ENCODE measurements around the gene ZNF277.

Gene ZNF277

DNA sequence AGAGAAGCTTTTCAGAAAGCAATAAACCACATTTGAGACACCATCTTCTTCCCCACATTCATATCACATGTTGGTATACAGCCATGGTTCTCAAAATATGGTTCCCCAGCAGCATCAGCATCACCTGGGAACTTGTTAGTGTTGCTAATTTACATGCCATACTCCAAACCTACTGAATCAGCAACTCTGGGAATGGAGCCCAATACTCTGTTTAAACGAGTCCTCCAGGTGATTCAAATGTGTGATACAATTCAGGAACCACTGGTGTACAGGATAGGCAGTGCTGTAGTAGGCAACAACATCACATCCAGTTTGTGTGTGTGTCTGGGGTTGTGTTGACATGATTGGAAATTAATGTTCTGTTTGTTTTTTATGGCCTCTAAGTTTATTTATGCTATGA is 47.7 kb downstream of the ZNF277 start:
- no peak for DNase-seq (ENCODE audit: low read depth in 3 of 3)

DNA sequence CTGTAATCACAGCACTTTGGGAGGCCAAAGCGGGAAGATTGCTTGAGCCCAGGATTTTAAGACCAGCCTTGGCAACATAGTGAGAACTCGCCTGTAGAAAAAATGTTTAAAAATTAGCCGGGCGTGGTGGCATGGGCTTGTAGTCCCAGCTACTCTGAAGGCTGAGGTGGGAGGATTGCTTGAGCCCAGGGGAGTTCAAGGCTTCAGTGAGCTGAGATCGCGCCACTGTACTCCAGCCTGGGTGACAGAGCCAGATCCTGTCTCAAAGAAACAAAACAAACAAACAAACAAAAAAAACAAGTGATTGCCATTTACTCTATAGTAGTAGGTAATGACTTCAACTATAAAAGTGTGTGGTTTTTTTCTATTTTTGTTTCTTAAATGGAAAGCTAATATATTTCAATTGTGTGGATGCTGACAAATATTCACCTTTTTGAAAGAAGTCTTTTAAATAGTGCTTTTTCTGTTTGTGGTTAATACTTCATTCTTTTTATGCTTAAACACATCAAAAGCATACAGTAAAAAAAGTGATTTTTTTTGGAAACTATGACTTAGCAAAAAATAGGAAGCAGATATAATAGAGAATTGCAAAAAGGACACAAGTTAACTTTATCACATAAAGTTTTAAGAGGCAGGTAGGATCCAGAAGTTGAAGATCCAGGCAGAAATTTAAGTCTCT is 48.4 kb downstream of the ZNF277 start:
- no peak for DNase-seq (ENCODE audit: low read depth in 3 of 3)

DNA sequence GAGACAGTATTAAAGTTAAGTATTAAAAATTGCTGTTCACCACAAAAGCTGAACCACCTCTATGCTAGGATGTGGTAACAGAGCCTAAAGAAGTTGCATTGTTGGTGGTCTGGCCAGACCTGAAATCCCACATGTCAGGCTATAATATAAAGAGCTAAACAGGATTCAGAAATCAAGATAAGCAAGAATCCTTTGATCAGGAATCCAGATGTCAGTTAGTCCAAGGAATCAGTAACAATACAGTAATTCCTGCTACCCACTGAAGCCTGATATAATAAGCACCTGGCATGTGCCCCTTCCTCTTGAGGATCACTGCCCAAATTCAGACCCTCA is 48.9 kb downstream of the ZNF277 start:
- no peak for DNase-seq (ENCODE audit: low read depth in 3 of 3)

DNA sequence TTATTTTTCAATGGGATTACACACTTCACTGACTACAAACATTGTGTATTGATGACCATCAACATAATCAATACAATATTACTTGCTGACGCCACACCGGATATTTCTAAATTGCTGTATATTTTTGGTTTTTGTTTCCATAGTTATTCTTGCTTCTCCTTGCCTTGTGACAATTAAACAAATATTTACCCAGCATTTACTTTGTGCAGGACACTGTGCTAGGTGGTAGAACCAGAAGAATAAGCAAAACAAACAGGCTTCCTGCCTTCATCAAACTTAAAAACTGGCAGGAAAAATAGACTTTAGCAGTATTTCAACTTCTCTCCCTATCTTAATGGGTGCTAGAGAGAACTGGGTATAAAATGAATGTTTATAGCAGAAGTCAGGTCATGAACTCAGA is 50.6 kb downstream of the ZNF277 start:
- no peak for DNase-seq (ENCODE audit: low read depth in 3 of 3)

DNA sequence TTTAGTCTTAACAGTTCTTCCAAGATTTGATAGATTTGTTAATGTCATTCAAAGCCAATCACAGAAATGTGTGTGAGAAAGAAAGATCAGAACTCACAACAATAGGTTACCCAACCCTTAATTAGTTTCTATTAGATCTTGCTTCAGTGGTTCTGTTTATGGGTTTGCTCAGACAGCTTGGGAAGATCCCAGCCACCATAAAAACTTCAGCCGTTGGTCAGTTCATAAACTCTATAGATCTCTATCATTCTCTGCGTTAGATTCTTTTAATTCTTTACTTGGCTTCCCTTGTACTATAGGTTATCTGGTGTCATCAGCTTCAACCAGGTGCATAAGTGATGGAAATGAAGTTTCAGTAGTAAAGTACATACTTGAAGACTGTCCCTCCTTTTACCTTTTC is 54.4 kb downstream of the ZNF277 start:
- DNase-seq (ENCODE audit: low read depth in 3 of 3) = no peak

DNA sequence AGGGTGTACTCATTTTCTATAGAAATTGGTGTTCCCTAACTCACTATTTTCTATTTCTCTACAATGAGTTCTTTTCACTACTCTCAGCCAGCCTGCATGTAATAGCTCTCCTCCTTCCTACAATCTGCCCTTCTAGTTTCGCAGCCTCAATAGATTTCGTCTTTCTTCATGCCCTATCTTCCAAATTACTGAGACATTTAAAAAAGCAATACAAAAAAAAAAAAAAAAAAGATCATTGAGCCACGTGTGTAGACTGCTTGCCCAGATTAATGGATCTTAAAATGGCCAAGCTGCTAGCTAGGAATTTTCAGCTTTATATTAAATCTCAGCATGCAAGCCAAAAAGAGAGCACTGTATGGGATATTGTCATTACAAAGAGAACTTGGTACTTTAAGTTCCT is 55.5 kb downstream of the ZNF277 start:
- DNase-seq (ENCODE audit: low read depth in 3 of 3) = no peak

DNA sequence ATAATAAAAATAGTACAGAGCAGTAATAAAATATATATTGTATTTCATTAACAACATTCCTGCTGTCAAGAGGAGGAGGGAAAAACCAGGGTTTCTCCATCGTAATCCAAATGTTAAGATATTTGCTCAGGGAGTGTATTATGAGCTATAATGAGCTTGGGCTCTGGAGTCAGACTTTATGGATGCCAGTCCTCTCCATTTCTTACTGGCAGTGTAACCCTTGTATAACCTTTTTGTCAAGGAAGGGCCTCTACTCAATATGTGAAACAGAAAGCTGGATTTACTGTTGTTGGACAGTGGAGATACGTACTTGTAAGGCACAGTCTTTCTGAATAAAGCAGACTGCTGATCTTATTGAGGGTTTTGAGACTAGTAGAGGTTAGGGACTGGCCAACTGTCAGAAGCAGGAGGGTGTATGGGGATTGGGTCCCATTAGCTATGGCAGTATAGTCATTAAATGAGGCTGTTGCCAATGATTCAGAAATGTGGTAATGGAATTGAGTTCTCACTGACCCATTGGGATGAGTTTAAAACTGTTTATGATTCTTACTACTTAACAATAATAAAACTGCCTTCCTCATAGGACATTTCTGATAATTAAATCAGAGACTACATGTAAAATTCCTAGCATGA is 56.5 kb downstream of the ZNF277 start:
- no peak for DNase-seq (ENCODE audit: low read depth in 3 of 3)

DNA sequence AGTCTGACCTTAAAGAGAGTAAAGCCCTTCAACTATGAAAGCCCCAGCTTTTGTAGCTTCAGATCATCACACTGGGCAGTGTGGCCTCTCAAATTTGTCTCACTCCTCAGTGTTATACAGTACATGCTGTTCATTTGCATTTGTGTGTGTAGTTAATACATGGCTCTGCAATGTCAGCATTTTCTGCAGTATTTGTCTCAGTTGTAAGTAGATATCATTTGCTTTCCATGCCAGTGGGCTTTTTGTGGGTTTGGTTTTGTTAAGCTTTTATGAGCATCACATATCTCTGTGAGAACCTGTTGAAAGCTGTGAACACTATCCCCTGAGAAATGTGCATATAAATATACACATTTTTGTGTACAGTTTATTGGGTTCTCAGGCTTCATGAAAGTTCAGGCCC is 57.0 kb downstream of the ZNF277 start:
- no peak for DNase-seq (ENCODE audit: low read depth in 3 of 3)

DNA sequence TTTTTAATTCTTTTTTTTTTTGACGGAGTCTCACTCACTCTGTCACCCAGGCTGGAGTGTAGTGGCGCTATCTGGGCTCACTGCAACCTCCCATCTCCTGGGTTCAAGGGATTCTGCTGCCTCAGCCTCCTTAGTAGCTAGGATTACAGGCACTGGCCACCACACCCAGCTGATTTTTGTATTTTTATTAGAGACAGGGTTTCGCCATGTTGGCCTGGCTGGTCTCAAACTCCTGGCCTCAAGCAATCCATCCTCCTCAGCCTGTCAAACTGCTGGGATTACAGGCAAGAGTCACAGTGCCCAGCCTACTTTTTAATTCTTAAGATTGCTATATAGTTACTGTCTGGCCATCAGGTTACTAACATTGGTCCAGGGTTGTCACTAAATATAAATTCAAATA is 59.6 kb downstream of the ZNF277 start:
- no peak for DNase-seq (ENCODE audit: low read depth in 3 of 3)

DNA sequence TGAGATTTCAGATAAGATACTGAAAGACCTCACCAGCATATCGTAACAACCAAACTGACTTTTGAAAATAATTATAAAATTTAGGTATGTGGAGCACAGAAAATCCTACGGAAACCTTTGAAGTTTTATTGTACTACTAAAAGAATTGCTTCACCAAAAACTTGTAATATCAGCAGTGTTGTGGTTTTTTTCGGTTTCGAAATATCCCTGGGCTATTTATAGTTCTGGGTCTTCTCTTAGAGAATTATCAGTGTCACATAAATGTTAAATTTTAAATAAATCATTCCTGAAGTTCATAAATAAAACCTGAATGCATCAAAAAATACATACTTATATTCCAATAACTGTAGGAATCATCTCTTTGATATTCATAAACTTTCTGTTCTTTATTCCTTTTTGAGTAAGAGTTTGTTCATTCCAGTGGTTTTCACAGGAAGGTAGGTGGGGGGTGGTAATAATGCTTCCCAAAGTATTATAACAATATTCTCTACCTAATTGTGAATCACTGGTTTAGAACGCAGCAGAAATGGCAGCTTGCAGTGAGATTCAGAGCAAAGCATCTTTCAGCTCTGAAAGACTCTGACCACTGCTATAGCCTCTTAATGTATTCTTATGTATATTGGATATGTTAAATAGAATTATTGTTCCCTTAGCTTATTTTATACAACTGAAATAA is 60.2 kb downstream of the ZNF277 start:
- DNase-seq (ENCODE audit: low read depth in 3 of 3) = no peak

DNA sequence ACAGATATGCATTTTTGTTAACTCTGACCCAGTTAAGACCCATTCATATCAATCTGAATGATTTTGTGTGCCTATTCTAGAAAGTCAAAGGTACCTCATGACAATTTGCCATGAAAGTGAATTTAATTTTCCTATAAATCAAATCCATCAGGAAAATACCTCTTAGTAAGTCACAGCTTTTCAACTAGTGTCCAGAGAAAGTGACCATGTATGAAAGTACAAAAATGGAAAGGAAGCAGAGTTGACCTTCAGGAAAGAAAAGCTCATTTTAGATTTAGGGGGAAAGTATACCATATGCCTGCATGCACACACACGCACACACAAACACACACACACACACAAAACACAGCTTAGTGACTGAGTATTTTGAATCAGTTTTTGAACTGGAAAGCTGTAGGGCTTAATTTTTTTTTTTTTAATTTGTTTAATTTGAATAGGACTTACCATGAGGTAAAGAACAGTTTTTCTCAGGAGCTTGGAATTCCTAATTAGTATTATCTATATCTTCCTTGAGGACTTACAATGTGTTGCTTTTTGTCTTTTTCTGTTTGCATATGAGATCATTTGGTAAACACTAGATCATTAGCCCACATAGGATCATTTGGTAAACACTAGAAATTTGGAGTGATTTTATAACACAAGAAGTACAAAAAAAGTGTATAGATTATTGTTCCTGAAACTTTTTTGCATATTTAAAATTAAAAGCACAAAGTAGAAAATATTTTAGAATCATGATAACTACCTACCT is 61.6 kb downstream of the ZNF277 start:
- DNase-seq (ENCODE audit: low read depth in 3 of 3) = no peak

DNA sequence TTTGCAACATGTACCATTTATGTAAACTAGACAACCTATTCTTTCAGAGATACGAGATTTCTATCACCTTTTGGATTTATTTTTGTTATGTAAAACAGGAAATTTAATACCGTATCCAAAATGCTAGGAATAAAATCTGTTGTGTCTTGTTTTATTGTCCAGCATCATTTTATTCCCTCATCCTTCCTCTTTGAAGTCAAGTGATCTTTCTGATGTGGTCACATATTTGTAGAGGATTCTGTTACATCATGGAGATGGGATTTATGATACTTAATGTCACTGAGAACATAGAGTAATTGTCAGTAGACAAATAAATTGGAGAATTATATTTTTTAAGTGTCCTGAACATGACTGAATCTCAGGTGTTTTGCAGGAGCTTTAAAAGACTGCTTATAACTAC is 64.7 kb downstream of the ZNF277 start:
- DNase-seq (ENCODE audit: low read depth in 3 of 3) = no peak

DNA sequence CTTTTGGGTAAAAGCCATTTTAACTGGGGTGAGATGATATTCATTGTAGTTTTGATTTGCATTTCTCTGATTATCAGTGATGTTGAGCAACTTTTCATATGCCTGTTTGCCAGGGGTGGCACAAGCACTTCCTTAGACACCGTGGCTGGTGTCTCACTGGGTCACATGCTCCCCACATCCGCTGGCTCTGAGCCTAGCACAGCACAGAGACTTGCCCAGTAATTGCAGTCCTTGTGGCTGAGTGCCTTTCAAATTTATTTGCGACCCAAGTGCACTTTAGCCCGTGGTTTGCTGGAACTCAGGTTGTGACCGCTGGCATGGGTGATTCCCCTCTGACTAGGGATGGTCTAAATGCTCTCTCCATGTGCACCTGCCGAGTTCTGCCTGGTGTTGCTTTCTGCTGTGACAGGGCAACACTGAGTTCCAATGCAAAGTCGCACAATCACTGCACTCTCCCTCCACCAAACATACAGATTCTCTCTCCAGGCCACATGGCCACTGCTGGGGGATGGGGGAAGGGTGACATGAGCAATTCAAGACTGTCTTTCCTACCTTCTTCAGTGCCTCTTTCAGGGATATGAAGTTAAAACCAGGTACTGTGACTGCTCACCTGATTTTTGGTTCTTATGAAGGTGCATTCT is 66.5 kb downstream of the ZNF277 start:
- no peak for DNase-seq (ENCODE audit: low read depth in 3 of 3)

DNA sequence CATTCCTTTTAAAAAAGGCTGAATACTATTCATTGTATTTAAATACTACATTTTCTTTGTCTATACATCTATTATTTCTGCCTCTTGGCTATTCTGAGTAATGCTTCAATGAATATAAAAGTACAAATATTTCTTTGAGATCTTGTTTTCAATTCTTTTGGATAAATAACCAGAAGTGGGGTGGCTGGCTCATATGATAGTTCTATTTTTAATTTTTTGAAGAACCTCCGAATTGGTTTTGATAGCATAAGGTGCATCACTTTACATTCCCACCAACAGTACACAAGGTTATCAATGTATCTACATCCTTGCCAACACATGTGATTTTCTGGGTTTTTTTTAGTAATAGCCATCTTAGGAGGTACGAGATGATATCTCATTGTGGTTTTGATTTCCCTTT is 72.5 kb downstream of the ZNF277 start:
- no peak for DNase-seq (ENCODE audit: low read depth in 3 of 3)

DNA sequence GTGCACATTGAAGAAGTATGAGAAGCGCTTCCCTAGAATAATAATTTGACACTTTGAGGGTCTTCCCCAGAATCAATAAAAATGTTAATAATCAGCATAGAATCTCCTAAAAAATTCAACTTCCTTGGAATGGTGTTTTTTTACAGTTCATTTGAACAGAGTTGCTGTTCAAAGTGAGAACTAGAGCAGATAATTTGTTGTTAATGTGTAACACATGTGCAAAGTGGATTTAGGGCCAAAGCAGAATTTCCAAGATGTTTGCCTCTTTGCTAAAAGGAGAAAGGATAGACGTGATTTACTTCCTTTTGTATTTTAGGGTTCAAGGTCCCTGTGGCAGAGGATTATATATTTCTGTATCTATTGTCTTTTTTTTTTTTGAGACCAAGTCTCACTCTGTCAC is 73.8 kb downstream of the ZNF277 start:
- DNase-seq (ENCODE audit: low read depth in 3 of 3) = no peak

DNA sequence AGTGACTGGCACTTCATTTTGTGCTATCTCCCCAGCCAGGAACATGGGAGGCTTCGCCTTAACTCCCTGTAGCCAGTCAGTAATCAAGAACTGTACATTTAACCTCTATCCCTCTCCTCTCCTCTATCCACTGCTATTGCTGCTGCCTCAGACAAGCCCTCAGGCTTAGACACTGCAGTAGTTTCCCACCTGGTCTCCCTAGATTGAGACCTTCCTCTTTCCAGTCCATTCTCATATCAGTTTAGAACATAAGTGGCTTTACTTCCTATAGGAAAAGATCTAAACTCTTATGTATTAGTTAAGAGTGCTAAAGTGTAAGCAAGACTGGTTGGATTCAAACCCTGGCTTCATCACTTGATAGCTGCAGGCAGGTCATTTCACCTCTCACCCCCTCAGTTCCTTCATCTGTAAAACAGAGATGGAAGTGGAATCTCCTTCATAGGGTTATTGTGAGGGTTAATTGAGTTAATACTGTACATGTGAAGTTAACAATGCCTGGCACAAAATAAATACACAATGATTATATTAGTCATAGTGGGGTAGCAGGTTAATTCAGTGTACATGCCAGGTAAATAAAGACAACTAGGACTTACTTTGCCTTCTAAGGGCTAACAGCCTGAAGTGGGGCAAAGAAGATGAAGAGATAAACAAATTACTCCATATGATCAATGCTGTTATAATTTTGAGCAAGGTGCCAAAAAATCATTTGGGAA is 76.1 kb downstream of the ZNF277 start:
- no peak for DNase-seq (ENCODE audit: low read depth in 3 of 3)

DNA sequence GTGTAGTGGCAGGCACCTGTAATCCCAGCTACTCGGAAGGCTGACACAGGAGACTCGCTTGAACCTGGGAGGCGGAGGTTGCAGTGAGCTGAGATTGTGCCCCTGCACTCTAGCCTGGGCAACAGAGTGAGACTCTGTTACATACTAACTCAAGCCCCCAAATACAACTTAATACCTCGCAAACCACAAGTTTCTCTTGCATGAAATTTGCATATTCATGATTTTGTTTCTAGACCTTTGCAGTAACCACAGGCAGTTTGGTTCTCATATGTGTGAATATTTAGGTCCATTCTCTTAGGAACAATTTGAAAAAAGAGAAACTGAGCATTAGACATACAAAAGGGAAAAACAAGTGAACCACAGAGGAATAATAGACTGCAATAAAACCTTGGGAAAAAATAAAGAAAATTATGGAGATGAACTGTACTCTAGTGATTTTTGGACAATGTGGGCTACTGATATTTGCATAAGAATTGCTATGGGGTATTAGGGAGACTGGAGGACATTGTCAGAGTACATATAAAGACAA is 77.0 kb downstream of the ZNF277 start:
- DNase-seq (ENCODE audit: low read depth in 3 of 3) = no peak

DNA sequence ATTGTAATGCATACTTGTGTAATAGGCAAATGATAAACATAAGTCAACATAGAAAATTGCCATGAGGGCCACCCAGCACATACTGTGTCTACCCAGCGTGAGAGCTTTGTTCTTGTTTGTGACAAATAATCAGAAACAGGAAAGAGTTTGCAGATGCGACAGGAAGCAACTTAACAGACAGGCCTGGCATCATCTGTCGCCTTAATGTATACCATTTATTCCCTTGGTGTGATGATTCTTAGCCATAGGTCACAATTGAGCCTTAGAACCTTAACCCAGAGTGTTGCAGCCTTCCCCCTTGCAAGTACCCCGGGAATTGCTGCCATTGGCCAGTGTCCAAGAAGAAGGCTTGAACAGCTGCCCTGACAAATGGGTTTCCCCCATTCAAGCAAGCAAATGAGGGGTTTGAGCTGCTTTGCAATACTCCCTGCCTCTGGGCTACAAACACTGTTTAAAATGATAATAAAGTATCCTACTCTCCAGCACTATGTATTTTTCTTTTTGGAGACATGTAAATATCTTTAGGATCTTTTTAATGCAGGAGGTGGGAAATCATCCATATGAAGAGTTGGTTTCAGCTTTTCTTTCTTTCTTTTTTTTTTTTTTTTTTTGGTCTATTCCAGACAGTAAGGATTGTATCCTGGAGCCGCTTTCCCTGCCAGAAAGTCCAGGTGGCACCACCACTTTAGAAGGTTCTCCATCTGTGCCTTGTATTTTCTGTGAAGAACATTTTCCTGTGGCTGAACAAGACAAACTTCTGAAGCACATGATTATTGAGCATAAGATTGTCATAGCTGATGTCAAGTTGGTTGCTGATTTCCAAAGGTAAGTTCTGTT is 80.0 kb downstream of the ZNF277 start:
- no peak for DNase-seq (ENCODE audit: low read depth in 3 of 3)

DNA sequence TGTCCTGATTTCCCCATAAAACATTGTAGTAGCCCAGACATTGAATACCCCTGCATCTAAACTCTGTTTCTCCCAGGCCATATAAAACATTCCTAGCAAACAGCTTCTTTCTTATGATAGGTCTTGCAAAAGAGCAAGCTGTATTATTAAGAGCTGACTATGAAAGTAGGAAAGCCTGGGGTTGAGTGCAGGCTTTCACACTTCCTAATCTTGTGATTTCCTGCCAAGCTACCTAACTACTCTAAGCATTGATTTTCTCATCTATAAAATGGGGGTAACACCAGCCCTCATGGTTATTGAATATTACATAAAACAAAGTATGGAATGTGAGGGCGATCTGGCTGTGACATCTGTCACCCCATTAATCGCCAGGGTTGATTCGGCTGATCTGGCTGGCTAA is 81.8 kb downstream of the ZNF277 start:
- DNase-seq (ENCODE audit: low read depth in 3 of 3) = no peak

DNA sequence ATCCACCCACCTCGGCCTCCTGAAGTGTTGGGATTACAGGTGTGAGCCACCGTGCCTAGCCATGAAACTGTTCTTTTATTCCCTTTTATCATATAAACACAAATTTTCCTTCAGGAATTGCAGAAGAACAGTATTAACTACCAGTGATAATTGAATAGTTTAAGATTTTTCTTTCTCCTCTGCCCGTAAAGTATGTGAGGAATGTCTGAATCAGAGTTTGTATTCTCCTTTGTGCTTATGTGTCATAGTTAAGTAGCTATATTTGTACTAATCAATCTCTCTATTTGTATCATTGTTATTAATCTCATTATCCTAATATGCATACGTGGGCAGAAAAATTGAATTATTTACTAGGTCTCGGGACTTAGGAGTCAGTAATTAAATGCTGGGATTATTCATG is 83.6 kb downstream of the ZNF277 start:
- no peak for DNase-seq (ENCODE audit: low read depth in 3 of 3)

DNA sequence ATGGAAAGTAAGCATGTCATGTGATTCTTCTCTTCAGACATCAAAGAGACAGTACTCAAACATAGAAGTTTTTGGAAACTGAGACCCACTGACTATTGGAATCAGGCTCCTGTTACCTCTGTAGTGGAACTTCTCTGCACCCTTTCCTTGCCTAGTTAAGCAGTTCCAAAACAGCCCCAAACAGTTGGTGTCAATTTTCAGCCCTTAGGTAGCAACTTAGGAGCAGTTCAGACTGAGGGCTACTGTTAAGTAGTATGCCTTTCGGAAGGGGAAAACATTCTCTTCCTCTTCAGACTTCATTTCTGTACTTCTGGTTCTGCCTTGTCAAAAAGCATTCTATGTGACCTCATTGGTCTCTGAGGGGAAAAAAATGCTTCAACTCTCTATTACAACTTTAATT is 85.7 kb downstream of the ZNF277 start:
- DNase-seq (ENCODE audit: low read depth in 3 of 3) = no peak

Measured in stimulated activated CD4-positive, alpha-beta T cell treated with anti-CD3 and anti-CD28 coated beads, TNF-alpha, amount 100 ng/mL, for 4 hours (primary cell).